K562 (cell line): ENCODE data around the gene PFN3. TPM values are rescaled to one million over a fixed set of nuclear protein-coding genes. Genes with fewer than 3 reads are reported as not detected.

Experiments
- AFF4 ChIP-seq: sonication (generic); formaldehyde crosslinking; IDR thresholded peaks from 2 replicates; pipeline ENCODE4 v1.8.0; 2023; ENCODE audit warnings: mild to moderate bottlenecking, missing genetic modification reagents
- CBX3 ChIP-seq, 2 experiments: IDR thresholded peaks; 1 replicate in 1 of 2; 2 replicates in 1 of 2; pipeline ENCODE4 v1.6.1; 2012; ENCODE audit warnings: inconsistent platforms in 2 of 2, low read length in 2 of 2, borderline replicate concordance in 1 of 2, control low read depth in 1 of 2
- CBX8 ChIP-seq: fragments of 200-600 bp; sonication (generic); IDR thresholded peaks from 2 replicates; pipeline ENCODE4 v1.6.1; 2012; ENCODE audit warnings: borderline replicate concordance, mixed run types, low read depth, mild to moderate bottlenecking, moderate library complexity, mixed read lengths, low read length, control low read depth, inconsistent platforms; ENCODE audit not compliant: poor library complexity, severe bottlenecking; ENCODE audit errors: extremely low read depth
- FOXK1 ChIP-seq: sonication (generic); formaldehyde crosslinking; IDR thresholded peaks from 2 replicates; pipeline ENCODE4 v1.8.0; 2022; ENCODE audit warnings: missing genetic modification reagents, mild to moderate bottlenecking, borderline replicate concordance
- FOXP1 ChIP-seq: sonication (generic); formaldehyde crosslinking; IDR thresholded peaks from 2 replicates; pipeline ENCODE4 v1.8.0; 2022; ENCODE audit warnings: mild to moderate bottlenecking, missing genetic modification reagents
- HDGF ChIP-seq: fragments of 450-650 bp; IDR thresholded peaks from 2 replicates; pipeline ENCODE4 v1.6.1; 2016
- HNRNPK ChIP-seq: fragments of 200-400 bp; formaldehyde crosslinking; IDR thresholded peaks from one replicate; pipeline ENCODE4 v1.6.1; 2018; ENCODE audit warnings: mild to moderate bottlenecking, low read depth, low read length; ENCODE audit not compliant: poor library complexity, severe bottlenecking
- KDM4B ChIP-seq, 2 experiments: fragments of 450-650 bp in 1 of 2; sonication (generic) in 1 of 2; IDR thresholded peaks; 2 replicates each; pipeline ENCODE4 v1.6.1; 2016 to 2017; ENCODE audit warnings: borderline replicate concordance in 2 of 2, antibody characterized with exemption in 1 of 2, low read depth in 1 of 2, mild to moderate bottlenecking in 1 of 2
- NONO ChIP-seq, 2 experiments: fragments of 200-400 bp in 1 of 2; fragments of 450-650 bp in 1 of 2; formaldehyde crosslinking in 1 of 2; IDR thresholded peaks; 2 replicates each; pipeline ENCODE4 v1.6.1; 2017; ENCODE audit warnings: low read depth in 2 of 2, mild to moderate bottlenecking in 2 of 2, moderate library complexity in 2 of 2, low read length in 1 of 2
- PTBP1 ChIP-seq: fragments of 200-400 bp; formaldehyde crosslinking; IDR thresholded peaks from 2 replicates; pipeline ENCODE4 v1.6.1; 2017; ENCODE audit warnings: low read depth, low read length
- RAD51 ChIP-seq: fragments of 450-650 bp; IDR thresholded peaks from 2 replicates; pipeline ENCODE4 v1.7.1; 2016; ENCODE audit warnings: low read depth, mild to moderate bottlenecking, borderline replicate concordance
- RBBP5 ChIP-seq: fragments of 200-600 bp; sonication (generic); IDR thresholded peaks from 2 replicates; pipeline ENCODE4 v1.6.1; 2012; ENCODE audit warnings: borderline replicate concordance, mild to moderate bottlenecking, low read length, control low read depth, inconsistent platforms; ENCODE audit not compliant: insufficient read depth, poor library complexity, severe bottlenecking
- SAFB2 ChIP-seq: fragments of 200-400 bp; formaldehyde crosslinking; IDR thresholded peaks from 2 replicates; pipeline ENCODE4 v1.6.1; 2018; ENCODE audit warnings: borderline replicate concordance, low read length, low read depth, moderate library complexity; ENCODE audit not compliant: severe bottlenecking
- ZBTB9 ChIP-seq: fragments of 450-650 bp; formaldehyde crosslinking; IDR thresholded peaks from 2 replicates; pipeline ENCODE4 v1.4.0; 2020; ENCODE audit warnings: mild to moderate bottlenecking, moderate library complexity
- ZNF408 ChIP-seq: fragments of 250-450 bp; sonication (Bioruptor Pico); IDR thresholded peaks from 2 replicates; pipeline ENCODE4 v1.4.0; 2020; ENCODE audit warnings: low read depth, mild to moderate bottlenecking, moderate library complexity
- ZNF75A ChIP-seq: fragments of 450-650 bp; formaldehyde crosslinking; IDR thresholded peaks from 2 replicates; pipeline ENCODE4 v1.4.0; 2020; ENCODE audit warnings: mild to moderate bottlenecking
- ZSCAN29 ChIP-seq: fragments of 450-650 bp; IDR thresholded peaks from 2 replicates; pipeline ENCODE4 v1.6.1; 2017
- ZSCAN32 ChIP-seq: fragments of 450-650 bp; formaldehyde crosslinking; IDR thresholded peaks from 2 replicates; pipeline ENCODE4 v1.4.0; 2020; ENCODE audit warnings: mild to moderate bottlenecking, moderate library complexity
- polyA plus RNA-seq, 8 experiments: library from polyadenylated mRNA; depleted of rRNA in 4 of 8; stranded (reverse) in 5 of 8; unstranded in 3 of 8; fragments of >200 nt; fragmentation: Nextera tagmentation in 2 of 8; fragmentation: Illumina TruSeq in 1 of 8; extraction: Ambion mirVana in 2 of 8; extraction: Trizol in 1 of 8; gene quantifications; 2 replicates each; pipeline versions ENCODE4 v1.2.1 to v1.2.3, GENCODE V29; 2011 to 2014; ENCODE audit warnings: inconsistent platforms in 1 of 8, missing spikeins in 1 of 8
- total RNA-seq, 7 experiments: library from RNA; depleted of rRNA in 6 of 7; stranded (reverse); fragments of >200 nt in 6 of 7; fragmentation: Illumina TruSeq in 2 of 7; extraction: Trizol in 2 of 7; gene quantifications; 2 replicates each; pipeline versions ENCODE4 v1.2.1 to v1.2.3, GENCODE V29; 2011 to 2021; ENCODE audit warnings: low replicate concordance in 1 of 7
- TF ChIP-seq, protein P1 (sequence below): fragments of 250-450 bp; sonication (Bioruptor Pico); IDR thresholded peaks from 2 replicates; pipeline ENCODE4 v1.8.0; 2022; ENCODE audit warnings: moderate library complexity, mild to moderate bottlenecking, inconsistent platforms

PFN3 gene
- total and polyA plus RNA-seq, 9 of the 15 experiments (the other 6 are each of a cell fraction or from before 2014, with no cell fraction given), result not detected

DNA sequence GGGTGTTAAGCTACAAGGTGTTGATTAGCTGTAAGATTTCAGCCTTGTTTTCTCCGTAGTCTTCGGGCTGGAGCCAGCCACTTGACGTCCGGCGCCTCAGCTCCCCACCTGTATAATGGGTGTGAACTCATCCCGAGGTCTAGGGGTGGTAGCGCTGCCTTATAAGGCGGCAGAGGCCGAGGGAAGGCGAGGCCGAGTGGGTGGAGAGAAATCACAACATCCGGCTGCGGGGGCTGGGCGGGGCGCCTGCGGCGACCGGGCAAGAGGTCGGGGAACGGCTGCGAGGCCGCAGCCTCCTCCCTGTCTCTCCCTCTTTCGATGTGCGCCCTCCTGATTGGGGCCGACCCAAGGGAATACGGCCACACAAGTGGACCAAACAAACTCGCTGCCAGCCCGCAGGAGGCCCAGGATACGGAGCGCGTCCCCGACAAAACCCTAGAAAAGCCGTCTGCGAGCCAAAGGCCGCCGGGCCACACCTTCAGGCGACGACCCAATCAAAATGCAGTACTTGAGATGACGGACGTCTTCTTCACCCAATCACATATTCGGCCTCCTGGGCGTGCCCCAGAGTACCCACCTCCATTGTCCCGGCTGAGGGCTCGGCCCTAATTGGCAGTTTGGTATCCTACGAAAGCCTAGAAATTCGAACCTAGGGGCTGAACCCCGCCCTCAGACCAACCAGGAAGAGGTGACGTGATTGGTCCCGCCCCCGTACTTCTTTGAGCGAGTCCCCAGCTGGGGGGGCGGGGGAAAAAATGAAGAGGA, 25.5 kb upstream of the PFN3 start (continued):
- peak; percentile 84 for TF ChIP-seq AFF4 (CRISPR knock-in tag)
- no peak for TF ChIP-seq ZSCAN29
- TF ChIP-seq HDGF, result no peak
- peak in 1 of 2 experiments; percentile 85; a peak in 1 of 3 replicates for TF ChIP-seq CBX3 (IDR thresholded peaks at IDR 0.05; ENCODE audit: borderline replicate concordance in 1 of 2, low read length in 2 of 2)
- no peak for TF ChIP-seq RAD51
- no peak for TF ChIP-seq ZSCAN32 (CRISPR knock-in tag)
- TF ChIP-seq KDM4B (IDR thresholded peaks at IDR 0.05; ENCODE audit: borderline replicate concordance in 2 of 2, low read depth in 1 of 2), result 0 out of 4 replicates have a peak, but pooled peaks of 1 of the 2 experiments have one; percentile 26
- TF ChIP-seq PTBP1, result peak; percentile 95
- TF ChIP-seq CBX8, result no peak
- 0 out of 4 replicates have a peak, but pooled peaks of 1 of the 2 experiments have one; percentile 35 for TF ChIP-seq NONO (IDR thresholded peaks at IDR 0.05; ENCODE audit: low read depth in 2 of 2, low read length in 1 of 2)
- TF ChIP-seq ZBTB9 (CRISPR knock-in tag), result 0 out of 2 replicates have a peak, but pooled peaks have one; percentile 78
- no peak for TF ChIP-seq ZNF75A
- TF ChIP-seq FOXP1 (CRISPR knock-in tag), result peak; percentile 62; the same call in 1 of the 2 replicates
- peak; percentile 21 for TF ChIP-seq RBBP5
- TF ChIP-seq SAFB2, result no peak
- TF ChIP-seq ZNF408, result no peak
- peak; percentile 79 for TF ChIP-seq FOXK1 (CRISPR knock-in tag)
- no peak for TF ChIP-seq HNRNPK
- TF ChIP-seq, protein P1, sequence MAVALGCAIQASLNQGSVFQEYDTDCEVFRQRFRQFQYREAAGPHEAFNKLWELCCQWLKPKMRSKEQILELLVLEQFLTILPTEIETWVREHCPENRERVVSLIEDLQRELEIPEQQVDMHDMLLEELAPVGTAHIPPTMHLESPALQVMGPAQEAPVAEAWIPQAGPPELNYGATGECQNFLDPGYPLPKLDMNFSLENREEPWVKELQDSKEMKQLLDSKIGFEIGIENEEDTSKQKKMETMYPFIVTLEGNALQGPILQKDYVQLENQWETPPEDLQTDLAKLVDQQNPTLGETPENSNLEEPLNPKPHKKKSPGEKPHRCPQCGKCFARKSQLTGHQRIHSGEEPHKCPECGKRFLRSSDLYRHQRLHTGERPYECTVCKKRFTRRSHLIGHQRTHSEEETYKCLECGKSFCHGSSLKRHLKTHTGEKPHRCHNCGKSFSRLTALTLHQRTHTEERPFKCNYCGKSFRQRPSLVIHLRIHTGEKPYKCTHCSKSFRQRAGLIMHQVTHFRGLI (CRISPR knock-in tag), result no peak
